Immature natural killer cell (primary cell): ENCODE data around the gene DLGAP1. TPM values are rescaled to one million over a fixed set of nuclear protein-coding genes. Genes with fewer than 3 reads are reported as not detected.

Source experiments
- DNase-seq, 3 donors: peaks; one replicate each; pipeline ENCODE4 v3.0.0; 2022; ENCODE audit warnings: mixed read lengths in 1 of 3
- H3K27ac Mint-ChIP-seq, 6 donors: one replicate each; pipeline ENCODE4 v1.8.0; 2020; ENCODE audit warnings: mixed read lengths in 6 of 6, mild to moderate bottlenecking in 5 of 6, inconsistent platforms in 4 of 6, moderate library complexity in 3 of 6
- H3K27me3 Mint-ChIP-seq, 3 donors: one replicate each; pipeline ENCODE4 v1.8.0; 2020 to 2021; ENCODE audit warnings: low read depth in 3 of 3, mild to moderate bottlenecking in 3 of 3, mixed read lengths in 3 of 3, moderate library complexity in 3 of 3, inconsistent platforms in 1 of 3
- H3K36me3 Mint-ChIP-seq, 3 donors: one replicate each; pipeline ENCODE4 v1.8.0; 2020; ENCODE audit warnings: mixed read lengths in 3 of 3, inconsistent platforms in 2 of 3, mild to moderate bottlenecking in 2 of 3
- H3K4me1 Mint-ChIP-seq, 2 donors: one replicate each; pipeline ENCODE4 v1.8.0; 2020; ENCODE audit warnings: inconsistent platforms in 2 of 2, mild to moderate bottlenecking in 2 of 2, mixed read lengths in 2 of 2, moderate library complexity in 1 of 2
- H3K4me3 Mint-ChIP-seq, 5 donors: one replicate each; pipeline ENCODE4 v1.8.0; 2020; ENCODE audit warnings: mild to moderate bottlenecking in 5 of 5, mixed read lengths in 5 of 5, inconsistent platforms in 3 of 5, moderate library complexity in 3 of 5
- H3K9me3 Mint-ChIP-seq, 6 donors: one replicate each; pipeline ENCODE4 v1.8.0; 2020; ENCODE audit warnings: mild to moderate bottlenecking in 6 of 6, mixed read lengths in 6 of 6, inconsistent platforms in 4 of 6, moderate library complexity in 3 of 6
- polyA plus RNA-seq, 3 donors: library from polyadenylated mRNA; unstranded; fragments of 300-500 nt; fragmentation: Illumina TruSeq; gene quantifications; one replicate each; pipeline ENCODE4 v1.2.3, GENCODE V29; 2021

DLGAP1 gene
- polyA plus RNA-seq, 3 donors from 2014 or later, result not detected

GRCh38 chr18:3823073-3823472, 632.0 kb downstream of the DLGAP1 start:
- Mint-ChIP-seq H3K27ac (no peak overlapping the region), H3K4me1 (no peaks in the 10 kb centered on the region), H3K4me3 (no peak overlapping the region), H3K36me3 (no peaks in the 10 kb centered on the region), H3K27me3 (peaks cover 0 to 19% (median 2%) of the 10 kb centered on the region in 3 donors), H3K9me3 (peaks cover 0 to 2% (median 0%) of the 10 kb centered on the region in 6 donors)
- no peak for DNase-seq

- no peak overlapping the region for H3K27ac Mint-ChIP-seq
- no peaks in the 10 kb centered on the region for H3K4me1 Mint-ChIP-seq
- peaks cover 0 to 2% (median 0%) of the 10 kb centered on the region in 6 donors for H3K9me3 Mint-ChIP-seq
- H3K27me3 Mint-ChIP-seq, result peaks cover 0 to 15% (median 2%) of the 10 kb centered on the region in 3 donors
- no peaks in the 10 kb centered on the region for H3K36me3 Mint-ChIP-seq
- no peak for DNase-seq
- H3K4me3 Mint-ChIP-seq, result no peak overlapping the region
Observed at GRCh38 chr18:3821524-3821923, 633.6 kb downstream of the DLGAP1 start.

GRCh38 chr18:3819961-3820360, 635.1 kb downstream of the DLGAP1 start:
- H3K9me3 Mint-ChIP-seq, result peaks cover 0 to 2% (median 0%) of the 10 kb centered on the region in 6 donors
- no peaks in the 10 kb centered on the region for H3K36me3 Mint-ChIP-seq
- H3K27me3 Mint-ChIP-seq, result peaks cover 0 to 10% (median 2%) of the 10 kb centered on the region in 3 donors
- DNase-seq, result no peak
- H3K4me3 Mint-ChIP-seq, result no peak overlapping the region
- H3K27ac Mint-ChIP-seq, result no peak overlapping the region
- no peaks in the 10 kb centered on the region for H3K4me1 Mint-ChIP-seq

GRCh38 chr18:3816610-3817363, 638.3 kb downstream of the DLGAP1 start:
- Mint-ChIP-seq H3K36me3 (no peaks in the 10 kb centered on the region), H3K9me3 (no peaks in the 10 kb centered on the region), H3K27ac (no peak overlapping the region), H3K27me3 (peaks cover 0 to 10% (median 2%) of the 10 kb centered on the region in 3 donors), H3K4me1 (no peaks in the 10 kb centered on the region), H3K4me3 (no peak overlapping the region)
- no peak for DNase-seq

GRCh38 chr18:3815991-3816390, 639.1 kb downstream of the DLGAP1 start:
- DNase-seq, result no peak
- H3K27ac Mint-ChIP-seq, result no peak overlapping the region
- no peaks in the 10 kb centered on the region for H3K9me3 Mint-ChIP-seq

GRCh38 chr18:3814816-3815215, 640.3 kb downstream of the DLGAP1 start:
- H3K27ac Mint-ChIP-seq, result no peak overlapping the region
- no peak overlapping the region for H3K4me3 Mint-ChIP-seq
- peaks cover 0 to 3% (median 2%) of the 10 kb centered on the region in 3 donors for H3K27me3 Mint-ChIP-seq
- peaks cover 0 to under 1% (median 0%) of the 10 kb centered on the region in 6 donors for H3K9me3 Mint-ChIP-seq
- no peaks in the 10 kb centered on the region for H3K4me1 Mint-ChIP-seq
- H3K36me3 Mint-ChIP-seq, result no peaks in the 10 kb centered on the region
- no peak for DNase-seq

More at GRCh38 chr18:3815991-3816390, 639.1 kb downstream of the DLGAP1 start:
- peaks cover 0 to 7% (median 2%) of the 10 kb centered on the region in 3 donors for H3K27me3 Mint-ChIP-seq
- H3K4me3 Mint-ChIP-seq, result no peak overlapping the region
- H3K36me3 Mint-ChIP-seq, result no peaks in the 10 kb centered on the region
- no peaks in the 10 kb centered on the region for H3K4me1 Mint-ChIP-seq

- H3K4me3 Mint-ChIP-seq, result no peak overlapping the region
- no peaks in the 10 kb centered on the region for H3K4me1 Mint-ChIP-seq
- H3K9me3 Mint-ChIP-seq, result peaks cover 0 to 1% (median 0%) of the 10 kb centered on the region in 6 donors
- H3K36me3 Mint-ChIP-seq, result no peaks in the 10 kb centered on the region
- DNase-seq, result no peak
- H3K27me3 Mint-ChIP-seq, result peaks cover 0 to 2% (median 2%) of the 10 kb centered on the region in 3 donors
- no peak overlapping the region for H3K27ac Mint-ChIP-seq
Observed at GRCh38 chr18:3810296-3810695, 644.8 kb downstream of the DLGAP1 start.

- DNase-seq, result no peak
- Mint-ChIP-seq H3K27ac (no peak overlapping the region), H3K27me3 (peaks cover 0 to 2% (median 2%) of the 10 kb centered on the region in 3 donors), H3K4me1 (no peaks in the 10 kb centered on the region), H3K4me3 (no peak overlapping the region), H3K36me3 (no peaks in the 10 kb centered on the region), H3K9me3 (peaks cover 0 to 1% (median 0%) of the 10 kb centered on the region in 6 donors)
Observed at GRCh38 chr18:3808985-3809780, 645.9 kb downstream of the DLGAP1 start.

GRCh38 chr18:3806656-3807055, 648.5 kb downstream of the DLGAP1 start:
- H3K4me1 Mint-ChIP-seq, result no peaks in the 10 kb centered on the region
- no peak overlapping the region for H3K4me3 Mint-ChIP-seq
- H3K9me3 Mint-ChIP-seq, result peaks cover 0 to 1% (median 0%) of the 10 kb centered on the region in 6 donors
- H3K27me3 Mint-ChIP-seq, result peaks cover 0 to 2% (median 0%) of the 10 kb centered on the region in 3 donors
- no peak for DNase-seq
- H3K36me3 Mint-ChIP-seq, result no peaks in the 10 kb centered on the region
- no peak overlapping the region for H3K27ac Mint-ChIP-seq

- no peak for DNase-seq
- Mint-ChIP-seq H3K27me3 (peaks cover 0 to 3% (median 0%) of the 10 kb centered on the region in 3 donors), H3K4me3 (no peak overlapping the region), H3K36me3 (no peaks in the 10 kb centered on the region), H3K27ac (no peak overlapping the region), H3K4me1 (no peaks in the 10 kb centered on the region), H3K9me3 (no peaks in the 10 kb centered on the region)
Observed at GRCh38 chr18:3804336-3804735, 650.8 kb downstream of the DLGAP1 start.

- Mint-ChIP-seq H3K27ac (no peak overlapping the region), H3K4me3 (no peak overlapping the region), H3K27me3 (peaks cover 0 to 3% (median 2%) of the 10 kb centered on the region in 3 donors), H3K36me3 (no peaks in the 10 kb centered on the region), H3K9me3 (no peaks in the 10 kb centered on the region), H3K4me1 (no peaks in the 10 kb centered on the region)
- no peak for DNase-seq
Observed at GRCh38 chr18:3803350-3803749, 651.8 kb downstream of the DLGAP1 start.

- Mint-ChIP-seq H3K27ac (no peak overlapping the region), H3K9me3 (peaks cover 0 to 3% (median 0%) of the 10 kb centered on the region in 6 donors), H3K4me3 (no peak overlapping the region), H3K27me3 (peaks cover 0 to 3% (median 3%) of the 10 kb centered on the region in 3 donors), H3K36me3 (no peaks in the 10 kb centered on the region), H3K4me1 (no peaks in the 10 kb centered on the region)
- no peak for DNase-seq
Observed at GRCh38 chr18:3799515-3799914, 655.6 kb downstream of the DLGAP1 start.

GRCh38 chr18:3798032-3798431, 657.1 kb downstream of the DLGAP1 start:
- no peak for DNase-seq
- H3K36me3 Mint-ChIP-seq, result no peaks in the 10 kb centered on the region
- no peaks in the 10 kb centered on the region for H3K4me1 Mint-ChIP-seq
- no peak overlapping the region for H3K27ac Mint-ChIP-seq
- no peak overlapping the region for H3K4me3 Mint-ChIP-seq
- peaks cover 0 to 3% (median 0%) of the 10 kb centered on the region in 6 donors for H3K9me3 Mint-ChIP-seq
- peaks cover 0 to 4% (median 3%) of the 10 kb centered on the region in 3 donors for H3K27me3 Mint-ChIP-seq

GRCh38 chr18:3796434-3796833, 658.7 kb downstream of the DLGAP1 start:
- H3K27me3 Mint-ChIP-seq, result peaks cover 0 to 4% (median 3%) of the 10 kb centered on the region in 3 donors
- H3K27ac Mint-ChIP-seq, result no peak overlapping the region
- no peaks in the 10 kb centered on the region for H3K36me3 Mint-ChIP-seq
- peaks cover 0 to 5% (median 0%) of the 10 kb centered on the region in 6 donors for H3K9me3 Mint-ChIP-seq
- DNase-seq, result no peak
- H3K4me1 Mint-ChIP-seq, result no peaks in the 10 kb centered on the region
- no peak overlapping the region for H3K4me3 Mint-ChIP-seq
